ENCODE results near the gene C16orf78. TPM values are rescaled to one million over a fixed set of nuclear protein-coding genes. Genes with fewer than 3 reads are reported as not detected.

Gene C16orf78
- total RNA-seq, 4 donors from 2014 or later: not detected

DNA sequence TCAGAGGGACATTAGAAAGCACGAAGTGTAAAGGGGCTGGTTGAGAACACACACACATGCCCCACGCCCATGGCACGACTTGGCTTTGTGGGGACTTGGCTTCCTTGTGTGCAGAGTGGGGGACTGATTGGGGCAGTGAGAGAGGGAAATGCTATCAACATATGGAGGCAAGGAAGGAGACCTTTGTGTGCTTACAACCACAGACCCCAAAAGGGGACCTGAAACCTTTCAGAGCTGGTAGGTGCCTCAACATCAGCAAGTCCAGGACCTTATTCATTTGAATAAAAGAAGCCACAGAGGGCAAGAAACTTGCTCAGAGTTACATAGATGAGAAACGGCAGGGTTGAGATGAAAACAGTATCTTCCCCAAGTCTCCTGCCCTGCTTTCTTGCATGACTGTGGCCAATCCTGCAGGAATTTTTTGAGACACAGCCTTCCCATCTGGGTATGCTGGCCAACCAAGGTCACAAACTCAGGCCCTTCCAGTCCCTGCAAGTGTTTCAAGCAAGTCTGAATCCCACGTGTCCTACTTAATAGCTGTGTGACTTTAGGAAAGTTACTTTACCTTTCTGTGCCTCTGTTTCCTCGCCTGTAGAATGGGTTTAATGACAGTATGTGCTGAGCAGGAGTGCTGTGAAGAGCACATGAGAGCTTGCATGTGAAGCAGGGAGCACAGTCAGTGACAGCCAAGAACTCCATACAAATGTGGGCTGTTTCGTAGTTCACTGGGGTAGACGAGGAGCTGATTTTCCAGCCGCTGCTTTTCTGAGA, 26.2 kb downstream of the C16orf78 start:
- intact Hi-C loops (cut with DNase I; ENCODE audit: low total_unique reads) (no loop called here), in situ Hi-C loops (cut with MboI; ENCODE audit: low sequenced_read_pairs in 4 of 4) (loop anchor here in 3 of 4 donors (10.0 to 25.0 kb wide), 4 partner anchors 188 to 515 kb away; no protein-coding TSS in a partner anchor)
- TF ChIP-seq, protein P1, sequence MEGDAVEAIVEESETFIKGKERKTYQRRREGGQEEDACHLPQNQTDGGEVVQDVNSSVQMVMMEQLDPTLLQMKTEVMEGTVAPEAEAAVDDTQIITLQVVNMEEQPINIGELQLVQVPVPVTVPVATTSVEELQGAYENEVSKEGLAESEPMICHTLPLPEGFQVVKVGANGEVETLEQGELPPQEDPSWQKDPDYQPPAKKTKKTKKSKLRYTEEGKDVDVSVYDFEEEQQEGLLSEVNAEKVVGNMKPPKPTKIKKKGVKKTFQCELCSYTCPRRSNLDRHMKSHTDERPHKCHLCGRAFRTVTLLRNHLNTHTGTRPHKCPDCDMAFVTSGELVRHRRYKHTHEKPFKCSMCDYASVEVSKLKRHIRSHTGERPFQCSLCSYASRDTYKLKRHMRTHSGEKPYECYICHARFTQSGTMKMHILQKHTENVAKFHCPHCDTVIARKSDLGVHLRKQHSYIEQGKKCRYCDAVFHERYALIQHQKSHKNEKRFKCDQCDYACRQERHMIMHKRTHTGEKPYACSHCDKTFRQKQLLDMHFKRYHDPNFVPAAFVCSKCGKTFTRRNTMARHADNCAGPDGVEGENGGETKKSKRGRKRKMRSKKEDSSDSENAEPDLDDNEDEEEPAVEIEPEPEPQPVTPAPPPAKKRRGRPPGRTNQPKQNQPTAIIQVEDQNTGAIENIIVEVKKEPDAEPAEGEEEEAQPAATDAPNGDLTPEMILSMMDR (IDR thresholded peaks at IDR 0.05 in 4 of 5, conservative IDR thresholded peaks at IDR 0.05 in 1 of 5): no peak
- no peak for TF ChIP-seq POLR2A (IDR thresholded peaks at IDR 0.05)
- Histone ChIP-seq H3K27me3 (peaks cover 0 to 5% (median 0%) of the 10 kb centered on the region in 3 donors), H3K36me3 (no peaks in the 10 kb centered on the region), H3K4me3 (no peak overlapping the region), H3K9me3 (no peaks in the 10 kb centered on the region), H3K27ac (no peak overlapping the region), H3K4me1 (no peaks in the 10 kb centered on the region)
- no peak for ATAC-seq
- DNase-seq: no peak

DNA sequence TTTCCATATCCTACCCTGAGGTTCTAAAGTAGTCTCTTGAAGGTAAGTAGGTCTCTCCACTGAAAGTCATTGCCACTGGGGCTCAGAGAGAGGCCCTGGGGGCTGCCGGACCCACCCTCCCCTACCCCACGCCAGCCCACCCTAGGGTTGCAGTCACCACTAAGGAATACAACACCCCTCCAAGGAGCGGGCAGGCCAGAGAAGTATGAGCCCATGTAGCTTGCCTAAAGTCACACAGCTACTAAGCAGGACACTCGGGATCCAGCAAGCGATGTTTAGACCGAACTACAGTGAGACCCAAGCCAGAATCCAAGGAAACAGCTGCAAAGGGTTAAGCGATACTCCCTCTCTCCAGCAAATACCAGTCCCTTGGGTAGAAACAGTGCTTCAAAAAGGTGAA, 27.0 kb downstream of the C16orf78 start:
- no peak for TF ChIP-seq POLR2A (IDR thresholded peaks at IDR 0.05)
- TF ChIP-seq, protein P1 (IDR thresholded peaks at IDR 0.05 in 4 of 5, conservative IDR thresholded peaks at IDR 0.05 in 1 of 5): no peak
- H3K9me3 ChIP-seq: no peaks in the 10 kb centered on the region
- ATAC-seq (no peak), DNase-seq (no peak)
- in situ Hi-C loops (cut with MboI; ENCODE audit: low sequenced_read_pairs in 4 of 4) (loop anchor here in 3 of 4 donors (10.0 to 25.0 kb wide), 4 partner anchors 187 to 514 kb away; no protein-coding TSS in a partner anchor), intact Hi-C loops (cut with DNase I; ENCODE audit: low total_unique reads) (no loop called here)
- no peaks in the 10 kb centered on the region for H3K4me1 ChIP-seq
- H3K36me3 ChIP-seq: no peaks in the 10 kb centered on the region
- H3K27ac ChIP-seq: no peak overlapping the region
- no peak overlapping the region for H3K4me3 ChIP-seq
- H3K27me3 ChIP-seq: peaks cover 0 to 5% (median 0%) of the 10 kb centered on the region in 3 donors

DNA sequence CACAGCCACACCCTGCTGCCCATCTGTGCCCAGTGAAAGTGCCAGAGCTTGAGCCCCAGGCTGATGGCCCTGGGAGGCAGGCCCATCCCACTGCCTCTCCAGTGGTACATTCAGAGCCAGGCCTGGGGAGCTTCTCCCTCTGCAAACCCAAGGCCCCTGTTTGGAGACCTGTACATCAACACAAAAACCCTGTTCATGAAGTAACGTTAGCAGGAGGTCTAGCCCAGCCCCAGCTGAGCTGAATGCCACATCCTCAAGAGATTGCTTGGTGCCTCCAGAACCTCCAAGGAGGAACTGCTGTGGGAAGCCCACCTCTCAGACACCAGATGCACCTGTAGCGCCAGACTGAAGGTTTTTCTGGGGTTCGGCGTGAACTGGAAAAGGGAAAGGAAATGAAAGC, 31.5 kb downstream of the C16orf78 start:
- in situ Hi-C loops (cut with MboI; ENCODE audit: low sequenced_read_pairs in 4 of 4): loop anchor here in 3 of 4 donors (10.0 to 25.0 kb wide), 4 partner anchors 182 to 510 kb away; no protein-coding TSS in a partner anchor
- no peaks in the 10 kb centered on the region for H3K9me3 ChIP-seq
- H3K36me3 ChIP-seq: no peaks in the 10 kb centered on the region
- ATAC-seq (no peak), DNase-seq (no peak)
- no peak overlapping the region for H3K27ac ChIP-seq
- TF ChIP-seq POLR2A (IDR thresholded peaks at IDR 0.05): no peak
- TF ChIP-seq, protein P1 (IDR thresholded peaks at IDR 0.05 in 4 of 5, conservative IDR thresholded peaks at IDR 0.05 in 1 of 5): no peak
- intact Hi-C loops (cut with DNase I; ENCODE audit: low total_unique reads): no loop called here
- H3K27me3 ChIP-seq: peaks cover 0 to 5% (median 0%) of the 10 kb centered on the region in 3 donors
- no peak overlapping the region for H3K4me3 ChIP-seq
- H3K4me1 ChIP-seq: peaks cover 0 to 3% of the 10 kb centered on the region in 2 donors

DNA sequence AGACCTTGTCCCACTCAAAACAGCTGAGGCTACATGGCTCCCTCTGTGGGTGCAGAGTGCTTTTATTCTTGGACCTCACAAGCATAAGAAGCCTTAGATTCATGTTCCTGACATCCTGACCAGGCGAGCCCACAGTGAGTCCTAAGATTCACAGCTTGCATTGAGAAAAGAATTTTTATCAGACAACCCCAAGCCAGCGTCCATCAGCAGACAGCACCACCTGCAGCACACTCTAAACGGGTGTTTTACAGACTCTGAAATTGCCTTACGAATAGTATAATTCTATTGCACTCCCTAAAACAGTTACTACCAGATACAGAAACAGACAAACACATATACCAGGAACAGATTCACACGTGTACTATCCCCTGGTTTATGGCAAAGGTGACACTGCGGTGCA, 31.9 kb downstream of the C16orf78 start:
- no peaks in the 10 kb centered on the region for H3K9me3 ChIP-seq
- H3K4me1 ChIP-seq: peaks cover 0 to 3% of the 10 kb centered on the region in 2 donors
- TF ChIP-seq, protein P1 (IDR thresholded peaks at IDR 0.05 in 4 of 5, conservative IDR thresholded peaks at IDR 0.05 in 1 of 5): no peak
- TF ChIP-seq POLR2A (IDR thresholded peaks at IDR 0.05): no peak
- intact Hi-C loops (cut with DNase I; ENCODE audit: low total_unique reads): no loop called here
- H3K36me3 ChIP-seq: no peaks in the 10 kb centered on the region
- no peak overlapping the region for H3K4me3 ChIP-seq
- no peak overlapping the region for H3K27ac ChIP-seq
- in situ Hi-C loops (cut with MboI; ENCODE audit: low sequenced_read_pairs in 4 of 4): loop anchor here in 3 of 4 donors (10.0 to 25.0 kb wide), 4 partner anchors 182 to 509 kb away; no protein-coding TSS in a partner anchor
- DNase-seq: no peak
- ATAC-seq: no peak
- H3K27me3 ChIP-seq: peaks cover 0 to 5% (median 0%) of the 10 kb centered on the region in 3 donors

All from gastrocnemius medialis (tissue), 4 donors.